HG03039 (cell line): ENCODE measurements around the gene SLC17A1.

ENCODE experiments used
- ATAC-seq: cut with Tn5 transposase; IDR thresholded peaks from one replicate; pipeline ENCODE4 v1.9.1; 2021; ENCODE audit warnings: mild to moderate bottlenecking, moderate library complexity; ENCODE audit not compliant: unreplicated experiment

Gene SLC17A1

DNA sequence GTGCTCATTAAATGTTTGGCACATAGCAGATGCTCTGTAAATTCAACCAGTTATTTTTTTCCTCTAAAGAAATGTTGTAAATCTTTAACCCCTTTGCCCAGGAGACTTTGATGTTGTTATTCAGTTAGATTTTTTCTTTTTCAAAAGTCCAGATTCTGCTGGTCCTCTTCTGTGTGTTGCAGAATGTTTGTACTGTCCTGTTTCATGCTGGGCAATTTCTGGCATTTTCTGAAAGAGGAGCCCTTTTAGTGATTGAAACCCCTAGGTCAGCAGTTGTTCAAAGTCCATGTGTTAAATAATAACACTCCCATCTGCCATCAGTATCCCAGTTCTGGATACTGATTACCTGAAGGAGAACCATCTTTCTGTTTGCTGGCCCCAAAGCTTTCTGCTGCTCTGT, 1.3 kb upstream of the SLC17A1 start:
- ATAC-seq: no peak

GRCh38 chr6:25832670-25833069, 818 bp upstream of the SLC17A1 start:
- ATAC-seq: no peak

- ATAC-seq: no peak
These were observed 433 bp upstream of the SLC17A1 start for GRCh38 chr6:25832307-25832662.

DNA sequence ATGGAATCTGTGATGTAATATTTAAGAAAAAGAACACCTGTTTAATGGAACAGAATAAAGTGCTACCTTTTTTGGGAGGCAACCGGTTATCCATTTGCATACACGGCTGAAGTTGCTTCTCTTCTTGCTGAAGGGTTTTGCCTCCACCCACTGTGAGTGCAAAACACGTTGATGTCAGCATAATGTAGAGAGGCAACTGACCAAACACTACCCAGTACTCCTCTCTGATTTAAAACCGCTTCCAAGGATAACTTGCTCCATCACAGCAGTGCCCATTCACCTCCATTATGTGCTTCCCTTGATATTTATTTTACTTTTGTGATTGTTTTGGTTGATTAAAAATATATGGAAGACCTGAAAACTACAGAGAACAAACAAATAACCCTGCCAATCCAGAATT, 1.4 kb downstream of the SLC17A1 start:
- no peak for ATAC-seq

DNA sequence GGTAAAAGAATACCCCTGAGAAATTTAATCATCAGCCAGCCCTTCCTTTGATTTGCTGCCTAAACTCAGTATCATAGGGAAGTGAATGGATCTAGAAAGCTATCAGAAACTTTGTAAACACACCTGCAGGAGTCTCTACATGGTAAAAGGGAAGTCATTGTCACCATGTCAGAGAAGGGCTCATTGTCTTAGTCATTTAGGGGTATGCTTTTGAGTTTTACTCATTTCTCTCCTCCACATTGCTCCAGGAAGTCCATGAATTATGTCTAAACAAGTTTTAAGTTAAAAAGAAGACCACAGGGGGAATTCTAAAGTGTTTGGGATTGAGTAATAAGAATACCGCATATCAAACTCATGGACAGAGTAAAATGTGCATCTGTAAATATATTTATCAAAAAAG, 2.5 kb downstream of the SLC17A1 start:
- ATAC-seq: peak; percentile 84

DNA sequence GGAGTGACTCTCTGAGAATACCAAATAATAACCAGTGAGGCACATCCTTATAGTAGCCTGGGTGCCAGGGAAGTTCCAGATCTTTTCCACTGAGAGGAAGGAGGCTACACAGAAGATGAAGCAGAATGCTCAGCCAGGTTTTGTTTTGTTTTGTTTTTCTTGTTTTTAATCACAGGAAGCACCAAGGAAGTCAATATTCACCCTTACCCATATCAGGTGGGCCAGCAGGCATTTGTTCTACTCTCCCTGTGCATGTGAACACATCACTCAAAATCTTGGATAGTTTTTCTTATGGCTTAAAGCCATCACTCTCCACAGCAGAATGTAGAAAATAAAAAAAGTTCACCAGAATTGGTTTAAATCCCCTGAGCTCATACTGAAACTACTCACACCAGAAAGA, 10.5 kb downstream of the SLC17A1 start:
- ATAC-seq: no peak

GRCh38 chr6:25816252-25816651, 15.6 kb downstream of the SLC17A1 start:
- no peak for ATAC-seq

DNA sequence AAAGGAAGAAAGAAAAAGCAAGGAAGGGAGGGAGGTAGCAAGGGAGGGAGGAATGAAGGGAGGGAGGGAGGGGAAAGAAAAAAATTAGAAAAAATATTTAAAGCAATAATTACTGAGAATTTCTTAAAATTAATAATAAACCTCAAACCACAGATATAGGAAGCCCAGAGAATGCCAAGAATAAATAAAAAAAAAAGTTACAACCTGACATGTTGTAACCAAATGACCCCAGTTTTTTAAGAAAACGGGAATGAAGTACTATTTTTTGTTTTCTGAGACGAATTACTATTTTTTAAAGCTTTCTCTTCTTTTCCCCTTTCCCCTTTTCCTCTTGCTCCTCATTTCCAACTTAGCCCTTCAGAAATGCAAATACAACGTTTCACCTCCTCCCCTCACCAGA, 16.7 kb downstream of the SLC17A1 start:
- ATAC-seq: no peak

DNA sequence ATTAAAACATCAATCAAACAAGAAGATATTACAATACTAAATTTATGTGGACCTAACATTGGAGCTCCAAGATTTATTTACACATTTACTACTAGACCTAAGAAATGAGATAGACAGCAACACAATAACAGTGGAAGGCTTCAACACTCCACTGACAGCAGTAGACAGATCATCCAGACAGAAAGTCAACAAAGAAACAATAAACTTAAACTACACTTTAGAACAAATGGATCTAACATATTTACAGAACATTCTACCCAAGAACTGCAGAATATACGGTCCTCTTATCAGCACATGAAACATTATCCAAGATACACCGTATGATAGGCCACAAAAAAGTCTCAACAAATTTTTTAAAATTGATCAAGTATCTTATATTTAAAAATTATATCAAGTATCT, 27.0 kb downstream of the SLC17A1 start:
- no peak for ATAC-seq

DNA sequence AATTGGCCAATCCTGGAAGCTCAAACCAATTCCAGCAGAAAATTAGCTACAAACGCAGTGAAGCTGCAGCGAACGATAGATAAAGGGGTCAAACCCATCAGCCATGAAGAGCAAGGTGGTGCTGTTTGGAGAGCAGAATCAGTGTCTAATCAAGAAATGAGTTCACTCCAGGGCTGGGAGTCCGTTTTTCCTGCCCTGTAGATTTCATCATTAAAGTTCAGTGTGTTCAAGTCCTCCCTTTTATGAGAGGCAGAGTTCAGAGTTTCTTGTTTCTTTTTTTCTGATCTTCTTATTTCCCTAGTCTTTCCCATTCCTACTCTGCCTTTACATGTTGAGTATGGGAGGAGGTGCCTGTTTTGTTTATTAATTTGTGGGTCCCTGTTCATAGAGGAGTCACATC, 30.4 kb downstream of the SLC17A1 start:
- ATAC-seq: no peak

GRCh38 chr6:25794784-25795183, 37.1 kb downstream of the SLC17A1 start:
- ATAC-seq: no peak

- ATAC-seq: no peak
These were observed 37.9 kb downstream of the SLC17A1 start for GRCh38 chr6:25793970-25794369.

DNA sequence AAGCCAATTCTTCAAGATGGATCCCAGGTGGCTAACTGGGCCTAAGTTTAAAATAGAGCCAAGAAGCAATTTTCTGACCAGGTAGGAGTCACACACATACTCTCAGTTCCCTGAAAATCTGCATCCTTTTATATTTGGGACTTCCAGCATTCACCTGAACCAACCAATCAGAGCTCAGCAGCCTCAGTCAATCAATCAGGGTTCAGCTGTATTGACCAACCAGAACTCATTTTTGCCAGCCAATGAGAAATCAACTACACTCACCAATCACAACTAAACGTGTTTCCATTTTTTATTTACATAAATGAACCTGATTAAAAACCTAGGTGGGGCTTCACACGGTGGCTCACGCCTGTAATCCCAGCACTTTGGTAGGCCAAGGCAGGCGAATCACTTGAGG, 39.8 kb downstream of the SLC17A1 start:
- no peak for ATAC-seq

- ATAC-seq: no peak
These were observed 42.4 kb downstream of the SLC17A1 start for GRCh38 chr6:25789475-25789874.

- no peak for ATAC-seq
These were observed 43.4 kb downstream of the SLC17A1 start for GRCh38 chr6:25788305-25788922.

- no peak for ATAC-seq
These were observed 44.4 kb downstream of the SLC17A1 start for GRCh38 chr6:25787428-25787827.

DNA sequence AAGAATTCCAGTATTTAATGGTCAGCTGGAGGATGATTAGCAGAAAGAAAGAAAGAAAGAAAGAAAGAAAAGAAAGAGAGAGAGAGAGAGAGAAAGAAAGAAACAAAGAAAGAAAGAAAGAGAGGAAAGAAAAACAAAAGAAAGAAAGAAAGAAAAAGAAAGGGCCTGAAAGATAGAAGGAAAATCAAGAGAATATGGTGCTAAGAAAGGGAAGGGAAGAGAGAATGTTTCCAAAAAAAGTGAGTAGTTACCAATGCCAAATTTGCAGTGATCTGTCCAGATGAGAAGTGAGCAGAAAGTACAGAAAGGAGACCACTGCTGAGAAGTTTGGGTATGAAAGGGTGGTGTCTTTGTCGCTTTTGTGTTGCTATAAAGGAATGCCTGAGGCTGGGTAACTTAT, 50.7 kb downstream of the SLC17A1 start:
- ATAC-seq: no peak

DNA sequence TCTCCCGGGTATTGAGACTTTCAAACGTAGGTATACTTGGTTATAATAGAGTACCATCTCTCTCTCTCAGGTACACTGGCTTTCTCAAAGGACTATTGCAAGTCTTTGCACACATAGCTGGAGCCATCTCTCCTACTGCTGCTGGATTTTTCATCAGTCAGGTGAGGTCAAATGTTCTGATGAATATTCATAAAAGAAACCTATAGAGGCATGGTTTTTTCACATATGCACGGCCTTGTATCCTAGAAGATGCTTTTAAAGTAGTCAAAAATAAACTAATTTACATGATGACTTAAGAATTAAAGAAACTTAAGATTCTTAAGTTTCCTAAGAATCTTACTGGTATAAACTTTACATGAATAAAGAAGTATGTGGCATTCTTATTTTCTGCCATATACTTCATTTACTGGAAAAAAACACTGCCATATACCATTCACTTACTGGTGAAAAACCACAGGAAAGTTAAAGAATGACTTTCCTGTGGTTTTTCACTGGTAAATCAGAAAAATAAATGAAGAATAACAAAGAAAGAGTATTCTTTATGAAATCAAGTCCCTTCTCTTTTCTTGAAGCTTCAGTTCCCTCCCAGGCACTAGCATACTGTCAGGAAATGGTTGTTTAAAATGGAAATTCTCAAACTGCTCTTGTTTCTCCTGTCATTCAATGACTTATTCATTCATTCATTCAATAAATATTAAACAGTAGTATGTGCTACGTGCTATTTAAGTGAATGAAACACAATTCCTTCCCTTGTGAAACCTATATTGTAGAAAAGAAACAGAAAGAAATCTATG, 53.8 kb downstream of the SLC17A1 start:
- no peak for ATAC-seq

GRCh38 chr6:25777031-25777430, 54.8 kb downstream of the SLC17A1 start:
- no peak for ATAC-seq

DNA sequence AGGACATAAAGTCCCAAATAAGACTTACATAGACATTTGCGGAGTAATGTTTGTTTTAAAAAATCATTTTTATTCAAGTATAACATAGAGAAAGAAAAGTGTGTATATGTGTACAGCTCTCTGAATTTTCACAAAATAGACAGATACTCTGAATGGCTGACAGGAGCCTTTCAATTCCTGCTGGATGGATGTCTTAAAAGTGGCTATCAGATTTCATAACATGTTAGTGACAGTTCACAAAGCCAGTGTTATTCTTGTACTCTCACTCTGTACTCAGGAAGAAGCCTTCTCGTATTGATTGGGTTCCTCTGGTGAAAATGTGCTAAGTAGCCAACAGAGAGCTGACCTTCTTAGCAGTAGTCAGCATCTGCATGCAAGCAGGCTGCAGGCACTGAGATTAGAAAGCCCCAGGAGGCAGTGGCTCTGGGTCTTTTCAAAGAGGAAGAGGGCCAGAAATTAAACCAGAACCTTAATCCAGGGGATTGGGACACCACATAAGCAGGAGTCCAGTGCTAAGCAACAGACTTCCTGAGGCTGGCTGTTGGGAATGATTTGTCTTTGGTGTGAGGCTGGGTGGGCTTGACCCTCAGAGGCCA, 57.6 kb downstream of the SLC17A1 start:
- no peak for ATAC-seq

- no peak for ATAC-seq
These were observed 61.9 kb downstream of the SLC17A1 start for GRCh38 chr6:25769983-25770382.

- ATAC-seq: no peak
These were observed 63.3 kb downstream of the SLC17A1 start for GRCh38 chr6:25768566-25768965.
